Mesenchymal stem cell (in vitro differentiated cells and primary cell): ENCODE measurements around the gene MTFMT.

Experiments used
- DNase-seq: peaks from one replicate; pipeline ENCODE4 v3.0.0-alpha.2; 2013
- H2AFZ ChIP-seq: one replicate; pipeline ENCODE4 v1.6.1; 2013; ENCODE audit warnings: low read depth, mild to moderate bottlenecking, control low read depth, inconsistent platforms, low read length, moderate library complexity
- H2AK5ac ChIP-seq: 2 replicates; pipeline ENCODE4 v1.6.1; 2013; ENCODE audit warnings: low read length, moderate library complexity, mild to moderate bottlenecking, inconsistent platforms; ENCODE audit not compliant: severe bottlenecking
- H2BK120ac ChIP-seq: one replicate; pipeline ENCODE4 v1.6.1; 2013; ENCODE audit warnings: low read depth, mild to moderate bottlenecking, inconsistent platforms, low read length, moderate library complexity
- H2BK12ac ChIP-seq, 2 experiments: one replicate each; pipeline ENCODE4 v1.6.1; 2013; ENCODE audit warnings: inconsistent platforms in 2 of 2, low read length in 2 of 2, mild to moderate bottlenecking in 2 of 2, moderate library complexity in 2 of 2, control low read depth in 1 of 2
- H2BK15ac ChIP-seq: one replicate; pipeline ENCODE4 v1.6.1; 2013; ENCODE audit warnings: mild to moderate bottlenecking, low read depth, inconsistent platforms; ENCODE audit not compliant: poor library complexity, severe bottlenecking
- H2BK5ac ChIP-seq: 2 replicates; pipeline ENCODE4 v1.6.1; 2013; ENCODE audit warnings: low read depth, mild to moderate bottlenecking, low read length, control low read depth, inconsistent platforms; ENCODE audit not compliant: poor library complexity, severe bottlenecking
- H3K14ac ChIP-seq, 2 experiments: one replicate each; pipeline ENCODE4 v1.6.1; 2013; ENCODE audit warnings: inconsistent platforms in 2 of 2, low read length in 2 of 2, control low read depth in 1 of 2, mild to moderate bottlenecking in 1 of 2, moderate library complexity in 1 of 2
- H3K18ac ChIP-seq, 2 experiments: one replicate each; pipeline ENCODE4 v1.6.1; 2013; ENCODE audit warnings: inconsistent platforms in 2 of 2, low read length in 2 of 2, control low read depth in 1 of 2, low read depth in 1 of 2, mild to moderate bottlenecking in 1 of 2
- H3K23ac ChIP-seq, 2 experiments: one replicate each; pipeline ENCODE4 v1.6.1; 2013; ENCODE audit warnings: inconsistent platforms in 2 of 2, low read length in 2 of 2, mild to moderate bottlenecking in 2 of 2, moderate library complexity in 2 of 2, control low read depth in 1 of 2
- H3K27ac ChIP-seq: 2 replicates; pipeline ENCODE4 v1.5.1; 2013; ENCODE audit warnings: mild to moderate bottlenecking, moderate library complexity, low read length, control low read depth, inconsistent platforms; ENCODE audit not compliant: poor library complexity, severe bottlenecking
- H3K27me3 ChIP-seq, 2 experiments: 2 replicates each; pipeline versions ENCODE4 v1.6.1 to v1.7.0; 2013; ENCODE audit warnings: low read length in 2 of 2, mild to moderate bottlenecking in 2 of 2, moderate library complexity in 2 of 2, control low read depth in 1 of 2, inconsistent platforms in 1 of 2; ENCODE audit not compliant: control insufficient read depth in 1 of 2, insufficient read depth in 1 of 2
- H3K36me3 ChIP-seq, 2 experiments: 2 replicates each; pipeline versions ENCODE4 v1.6.1 to v1.7.0; 2013; ENCODE audit warnings: low read length in 2 of 2, control low read depth in 1 of 2, inconsistent platforms in 1 of 2, low read depth in 1 of 2, mild to moderate bottlenecking in 1 of 2; ENCODE audit not compliant: insufficient read depth in 2 of 2, control insufficient read depth in 1 of 2
- H3K4ac ChIP-seq, 2 experiments: one replicate each; pipeline ENCODE4 v1.6.1; 2013; ENCODE audit warnings: inconsistent platforms in 2 of 2, low read length in 2 of 2, mild to moderate bottlenecking in 2 of 2, moderate library complexity in 2 of 2, control low read depth in 1 of 2, low read depth in 1 of 2
- H3K4me1 ChIP-seq: 2 replicates; pipeline ENCODE4 v1.6.1; 2013; ENCODE audit warnings: low read depth, low read length, control low read depth; ENCODE audit not compliant: control insufficient read depth, insufficient read depth
- H3K4me2 ChIP-seq: 2 replicates; pipeline ENCODE4 v1.6.1; 2013; ENCODE audit warnings: low read length, mild to moderate bottlenecking, inconsistent platforms; ENCODE audit not compliant: poor library complexity, severe bottlenecking
- H3K4me3 ChIP-seq, 2 experiments: 2 replicates each; pipeline versions ENCODE4 v1.5.1 to v1.7.0; 2013; ENCODE audit warnings: low read length in 2 of 2, mild to moderate bottlenecking in 2 of 2, control low read depth in 1 of 2, low read depth in 1 of 2; ENCODE audit not compliant: insufficient read depth in 1 of 2
- H3K79me1 ChIP-seq: replicated peaks from 2 replicates; pipeline ENCODE4 v1.6.1; 2013; ENCODE audit warnings: mild to moderate bottlenecking, control low read depth, low read length, inconsistent platforms; ENCODE audit not compliant: poor library complexity, severe bottlenecking
- H3K9ac ChIP-seq: 2 replicates; pipeline ENCODE4 v1.7.0; 2013; ENCODE audit warnings: mild to moderate bottlenecking, low read length, moderate library complexity
- H3K9me3 ChIP-seq: 2 replicates; pipeline ENCODE4 v1.7.0; 2013; ENCODE audit warnings: mild to moderate bottlenecking, low read length; ENCODE audit not compliant: control insufficient read depth
- H4K8ac ChIP-seq: one replicate; pipeline ENCODE4 v1.6.1; 2013; ENCODE audit warnings: inconsistent platforms, mild to moderate bottlenecking, low read length, moderate library complexity
- H4K91ac ChIP-seq: one replicate; pipeline ENCODE4 v1.6.1; 2013; ENCODE audit warnings: mild to moderate bottlenecking, low read length, inconsistent platforms
- WGBS: methylation state at CpG from one replicate; pipeline ENCODE4 v1.1.7; 2013; ENCODE audit warnings: mixed read lengths; 5-methylcytosine and 5-hydroxymethylcytosine counted together

Gene MTFMT

GRCh38 chr15:65068403-65068788 lies 39.0 kb upstream of the MTFMT start:
- Histone ChIP-seq H3K9ac (no peak overlapping the region), H3K36me3 (no peaks in the 10 kb centered on the region), H2AK5ac (no peak overlapping the region), H3K4me3 (peak overlapping the region in 1 of 2 experiments; percentile 72), H3K27me3 (peaks cover 37 to 79% of the 10 kb centered on the region in 2 experiments), H3K4me1 (peaks cover 10% of the 10 kb centered on the region), H3K27ac (no peak overlapping the region), H3K14ac (no peak overlapping the region), H3K4me2 (no peak overlapping the region), H4K8ac (peak overlapping the region; percentile 97), H3K18ac (peak overlapping the region; percentile 75 to 85), H3K23ac (no peak overlapping the region), H2BK120ac (peak overlapping the region; percentile 96), H3K9me3 (no peaks in the 10 kb centered on the region), H2BK12ac (peak overlapping the region; percentile 85 to 92), H3K79me1 (no peaks in the 10 kb centered on the region), H2BK5ac (no peak overlapping the region), H2BK15ac (peak overlapping the region; percentile 97), H3K4ac (peak overlapping the region; percentile 81 to 84), H4K91ac (peak overlapping the region; percentile 87), H2AFZ (no peak overlapping the region)
- no peak for DNase-seq
- 72% methylated on average over 3 of the region's 3 CpGs for WGBS

GRCh38 chr15:65067645-65068402 lies 38.4 kb upstream of the MTFMT start, which contains the start of gene RASL12:
Gene RASL12 (minus strand): TSS chr15:65067991. CDS start chr15:65067835, 156 bp downstream.
- Histone ChIP-seq H3K18ac (peak within 1 kb of the TSS; percentile 75 to 85), H3K79me1 (no peaks in the 10 kb centered on the region), H2BK15ac (peak within 1 kb of the TSS; percentile 97), H2BK120ac (peak within 1 kb of the TSS; percentile 96), H3K9ac (peak within 1 kb of the TSS; percentile 57), H3K23ac (peak within 1 kb of the TSS; percentile 26 to 80), H2BK12ac (peak within 1 kb of the TSS; percentile 85 to 92), H2AK5ac (no peak within 1 kb of the TSS), H2AFZ (peak within 1 kb of the TSS; percentile 18), H3K14ac (peak within 1 kb of the TSS in 1 of 2 experiments; percentile 91), H3K4ac (peak within 1 kb of the TSS; percentile 81 to 89), H4K8ac (peak within 1 kb of the TSS; percentile 97), H4K91ac (peak within 1 kb of the TSS; percentile 87), H3K9me3 (no peaks in the 10 kb centered on the region), H3K36me3 (no peaks in the 10 kb centered on the region), H3K4me2 (peak within 1 kb of the TSS; percentile 54), H3K27ac (no peak within 1 kb of the TSS), H3K4me3 (peak within 1 kb of the TSS; percentile 40 to 72), H2BK5ac (no peak within 1 kb of the TSS), H3K4me1 (peaks cover 10% of the 10 kb centered on the region), H3K27me3 (peaks cover 43 to 82% of the 10 kb centered on the region in 2 experiments)
- DNase-seq: no peak
- WGBS: 7% methylated on average over 35 of the region's 66 CpGs

GRCh38 chr15:65067317-65067644 lies 37.8 kb upstream of the MTFMT start:
- no peak for DNase-seq
- Histone ChIP-seq H3K79me1 (no peaks in the 10 kb centered on the region), H2BK12ac (peak overlapping the region; percentile 70 to 91), H3K4me2 (peak overlapping the region; percentile 54), H3K9me3 (no peaks in the 10 kb centered on the region), H2BK5ac (no peak overlapping the region), H2AFZ (peak overlapping the region; percentile 18), H2AK5ac (no peak overlapping the region), H3K4me1 (peaks cover 10% of the 10 kb centered on the region), H2BK15ac (peak overlapping the region; percentile 44), H4K91ac (peak overlapping the region; percentile 61), H3K27ac (no peak overlapping the region), H3K4ac (peak overlapping the region in 1 of 2 experiments; percentile 81), H3K27me3 (peaks cover 48 to 77% of the 10 kb centered on the region in 2 experiments), H3K36me3 (no peaks in the 10 kb centered on the region), H3K23ac (peak overlapping the region in 1 of 2 experiments; percentile 80), H3K9ac (peak overlapping the region; percentile 57), H4K8ac (peak overlapping the region; percentile 97), H3K4me3 (peak overlapping the region in 1 of 2 experiments; percentile 72), H3K14ac (peak overlapping the region in 1 of 2 experiments; percentile 45), H3K18ac (peak overlapping the region; percentile 75 to 85), H2BK120ac (peak overlapping the region; percentile 96)
- 20% methylated on average over 8 of the region's 8 CpGs for WGBS

- peak overlapping the region; percentile 70 to 91 for H2BK12ac ChIP-seq
- H4K8ac ChIP-seq: peak overlapping the region; percentile 97
- H3K14ac ChIP-seq: peak overlapping the region in 1 of 2 experiments; percentile 45
- no peak overlapping the region for H3K27ac ChIP-seq
- H3K4me1 ChIP-seq: peaks cover 10% of the 10 kb centered on the region
- 46% methylated on average over 9 of the region's 9 CpGs for WGBS
- H2BK120ac ChIP-seq: peak overlapping the region; percentile 96
- peak overlapping the region; percentile 57 for H3K9ac ChIP-seq
- no peaks in the 10 kb centered on the region for H3K79me1 ChIP-seq
- H2BK5ac ChIP-seq: no peak overlapping the region
- H3K4me2 ChIP-seq: no peak overlapping the region
- peak overlapping the region; percentile 61 for H4K91ac ChIP-seq
- H2AFZ ChIP-seq: no peak overlapping the region
- peak overlapping the region in 1 of 2 experiments; percentile 72 for H3K4me3 ChIP-seq
- H3K4ac ChIP-seq: no peak overlapping the region
- no peaks in the 10 kb centered on the region for H3K36me3 ChIP-seq
- peaks cover 52 to 73% of the 10 kb centered on the region in 2 experiments for H3K27me3 ChIP-seq
- H2BK15ac ChIP-seq: peak overlapping the region; percentile 36
- H3K9me3 ChIP-seq: no peaks in the 10 kb centered on the region
- no peak overlapping the region for H2AK5ac ChIP-seq
- H3K23ac ChIP-seq: peak overlapping the region in 1 of 2 experiments; percentile 80
- DNase-seq: no peak
- peak overlapping the region; percentile 75 to 85 for H3K18ac ChIP-seq
Measured at GRCh38 chr15:65066635-65067316, 37.3 kb upstream of the MTFMT start.
